UCSD-AML1 (cell line): ENCODE measurements around the gene ANKRD17.
A peak's percentile ranks its signal among the peaks of the same experiment; 100 is the strongest.
"Not testable (repeated sequence)": the region's sequence is repeated elsewhere in the genome, so short reads cannot be mapped to it uniquely, and the experiment has no call there.

ENCODE experiments used
- DNase-seq: peaks from one replicate; lab custom pipeline; 2025; ENCODE audit not compliant: unreplicated experiment; lab: John Stamatoyannopoulos, UW

The ANKRD17 gene

GRCh38 chr4:73248821-73249220 lies 9.8 kb downstream of the ANKRD17 start:
- DNase-seq = no peak

GRCh38 chr4:73248416-73248815 lies 10.2 kb downstream of the ANKRD17 start:
- DNase-seq = no peak

GRCh38 chr4:73247100-73247499 lies 11.5 kb downstream of the ANKRD17 start:
- DNase-seq = no peak

- no peak for DNase-seq
Observed at GRCh38 chr4:73245955-73246354, 12.6 kb downstream of the ANKRD17 start.

GRCh38 chr4:73244945-73245601 lies 13.5 kb downstream of the ANKRD17 start:
- no peak for DNase-seq

GRCh38 chr4:73237044-73237443 lies 21.6 kb downstream of the ANKRD17 start:
- no peak for DNase-seq

- DNase-seq = no peak
Observed at GRCh38 chr4:73236151-73236550, 22.4 kb downstream of the ANKRD17 start.

- DNase-seq = no peak
Observed at GRCh38 chr4:73234712-73235111, 23.9 kb downstream of the ANKRD17 start.

GRCh38 chr4:73231518-73232487 lies 26.8 kb downstream of the ANKRD17 start:
- no peak for DNase-seq

- DNase-seq = no peak
Observed at GRCh38 chr4:73230865-73231517, 27.6 kb downstream of the ANKRD17 start.

GRCh38 chr4:73228800-73229199 lies 29.8 kb downstream of the ANKRD17 start:
- DNase-seq = not testable (repeated sequence)

- no peak for DNase-seq
Observed at GRCh38 chr4:73224886-73225285, 33.7 kb downstream of the ANKRD17 start.

GRCh38 chr4:73223258-73223650 lies 35.3 kb downstream of the ANKRD17 start:
- DNase-seq = no peak

GRCh38 chr4:73222466-73223257 lies 35.9 kb downstream of the ANKRD17 start:
- peak; percentile 20 for DNase-seq

- no peak for DNase-seq
Observed at GRCh38 chr4:73221734-73222133, 36.9 kb downstream of the ANKRD17 start.

GRCh38 chr4:73220815-73221214 lies 37.8 kb downstream of the ANKRD17 start:
- no peak for DNase-seq

GRCh38 chr4:73213916-73214653 lies 44.5 kb downstream of the ANKRD17 start:
- DNase-seq = no peak

- no peak for DNase-seq
Observed at GRCh38 chr4:73212982-73213730, 45.4 kb downstream of the ANKRD17 start.

- DNase-seq = no peak
Observed at GRCh38 chr4:73211968-73212367, 46.6 kb downstream of the ANKRD17 start.
